ENCODE measurements around the gene CNKSR1.

The CNKSR1 gene

DNA sequence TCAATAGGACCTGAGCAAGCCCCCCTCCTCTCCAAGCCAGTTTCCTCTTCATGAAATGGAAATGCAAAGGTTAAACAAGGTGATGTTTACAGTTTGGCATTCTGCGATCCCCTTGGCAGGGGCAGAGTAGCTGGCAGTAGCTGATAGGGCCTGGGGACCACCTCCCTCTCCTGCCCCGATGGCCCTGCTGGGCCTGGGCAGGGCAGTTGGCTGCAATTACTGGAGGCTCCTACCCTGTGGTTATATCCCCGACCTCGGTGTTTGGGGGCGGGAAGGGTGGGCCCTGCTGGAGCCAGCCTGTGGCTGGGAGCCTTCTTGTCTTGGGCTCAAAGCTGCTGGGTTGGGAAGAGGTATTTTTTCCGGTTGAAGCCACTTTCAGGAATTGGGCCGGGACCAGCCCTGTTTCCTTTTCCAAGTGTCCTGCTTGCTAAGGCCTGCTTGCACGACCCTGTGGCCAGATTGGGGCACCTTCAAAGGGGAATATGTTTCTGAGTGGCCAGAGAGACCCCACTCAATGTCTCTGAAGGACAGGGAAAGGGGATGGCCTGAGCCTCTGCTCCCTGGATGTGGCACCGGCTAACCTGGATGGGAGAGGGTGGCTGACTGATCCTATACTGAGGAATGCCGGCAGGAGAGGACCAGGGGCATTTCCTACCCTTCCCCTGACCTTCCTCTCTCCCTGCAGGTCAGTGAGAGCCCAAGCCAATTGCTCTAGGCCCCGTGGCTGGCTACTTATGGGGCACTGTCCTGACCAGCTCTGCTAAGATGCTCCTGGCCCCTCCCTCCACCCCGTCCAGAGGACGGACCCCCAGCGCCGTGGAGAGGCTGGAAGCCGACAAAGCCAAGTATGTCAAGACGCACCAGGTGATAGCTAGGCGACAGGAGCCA is 16.5 kb upstream of the CNKSR1 start:
- DNase-seq (ENCODE audit: low spot score) = no peak

DNA sequence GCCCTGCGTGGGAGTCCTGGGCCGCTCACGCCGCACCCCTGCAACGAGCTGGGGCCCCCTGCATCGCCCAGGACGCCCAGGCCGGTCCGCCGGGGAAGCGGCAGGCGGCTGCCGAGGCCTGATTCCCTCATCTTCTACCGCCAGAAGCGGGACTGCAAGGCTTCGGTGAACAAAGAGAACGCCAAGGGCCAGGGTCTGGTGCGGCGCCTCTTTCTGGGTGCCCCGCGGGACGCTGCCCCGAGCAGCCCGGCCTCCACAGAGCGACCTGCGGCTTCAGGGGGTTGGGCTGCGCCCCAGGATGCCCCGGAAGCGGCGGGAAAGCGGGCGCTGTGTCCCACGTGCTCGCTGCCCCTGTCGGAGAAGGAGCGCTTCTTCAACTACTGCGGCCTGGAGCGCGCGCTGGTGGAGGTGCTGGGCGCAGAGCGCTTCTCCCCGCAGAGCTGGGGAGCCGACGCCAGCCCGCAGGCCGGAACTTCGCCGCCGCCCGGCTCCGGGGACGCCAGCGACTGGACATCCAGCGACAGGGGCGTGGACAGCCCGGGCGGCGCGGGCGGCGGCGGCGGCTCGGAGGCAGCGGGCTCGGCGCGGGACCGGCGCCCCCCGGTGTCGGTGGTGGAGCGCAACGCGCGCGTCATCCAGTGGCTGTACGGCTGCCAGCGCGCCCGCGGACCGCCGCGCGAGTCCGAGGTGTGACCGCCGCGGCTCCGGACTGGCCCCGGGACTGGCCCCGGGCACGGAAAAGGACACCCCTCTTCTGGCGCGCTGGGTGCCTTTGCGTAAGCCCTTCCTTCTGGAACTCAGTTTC is 15.7 kb upstream of the CNKSR1 start:
- peak; percentile 70 for DNase-seq (ENCODE audit: low spot score)

DNA sequence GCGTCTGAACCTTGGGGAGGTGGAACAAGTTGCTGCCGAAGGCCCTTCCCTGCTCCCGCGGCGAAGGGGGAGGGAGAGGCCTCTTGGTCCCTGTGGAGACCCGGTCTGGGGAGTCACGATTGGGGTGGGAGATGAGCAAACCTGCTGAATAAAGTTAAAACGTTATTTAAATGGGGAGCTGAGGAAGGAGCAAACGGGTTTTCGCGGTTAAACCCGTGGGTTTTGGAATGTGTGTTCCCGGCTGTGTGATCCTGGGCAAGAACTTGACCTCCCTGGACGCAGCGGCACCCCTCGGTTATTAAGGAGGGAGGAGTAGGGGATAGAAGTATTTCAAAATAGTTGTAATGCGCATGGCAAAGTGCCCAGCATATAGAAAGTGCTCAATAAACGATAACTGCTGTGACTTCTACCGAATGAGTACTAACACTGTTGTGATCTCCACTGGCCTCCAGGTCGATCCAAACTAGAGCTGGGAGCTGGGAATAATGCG is 15.0 kb upstream of the CNKSR1 start:
- peak; percentile 19 for DNase-seq (ENCODE audit: low spot score)

DNA sequence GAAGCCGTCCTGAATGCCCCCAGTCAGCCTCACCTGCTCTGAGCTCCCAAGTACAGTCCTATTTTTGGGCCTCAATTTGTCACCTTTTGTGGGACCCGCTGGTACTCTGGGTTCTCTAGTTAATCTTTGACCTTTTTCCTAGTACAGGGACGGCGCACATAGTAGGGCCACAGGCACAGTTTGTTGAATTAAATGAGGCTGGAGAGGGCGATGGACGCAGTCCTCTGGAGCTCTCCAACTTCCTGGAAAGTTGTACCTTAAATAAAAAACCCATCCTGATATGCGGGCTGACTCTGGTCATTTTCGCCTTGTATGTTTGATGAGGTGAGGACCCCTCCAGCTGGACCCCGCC is 13.6 kb upstream of the CNKSR1 start:
- DNase-seq (ENCODE audit: low spot score) = no peak

DNA sequence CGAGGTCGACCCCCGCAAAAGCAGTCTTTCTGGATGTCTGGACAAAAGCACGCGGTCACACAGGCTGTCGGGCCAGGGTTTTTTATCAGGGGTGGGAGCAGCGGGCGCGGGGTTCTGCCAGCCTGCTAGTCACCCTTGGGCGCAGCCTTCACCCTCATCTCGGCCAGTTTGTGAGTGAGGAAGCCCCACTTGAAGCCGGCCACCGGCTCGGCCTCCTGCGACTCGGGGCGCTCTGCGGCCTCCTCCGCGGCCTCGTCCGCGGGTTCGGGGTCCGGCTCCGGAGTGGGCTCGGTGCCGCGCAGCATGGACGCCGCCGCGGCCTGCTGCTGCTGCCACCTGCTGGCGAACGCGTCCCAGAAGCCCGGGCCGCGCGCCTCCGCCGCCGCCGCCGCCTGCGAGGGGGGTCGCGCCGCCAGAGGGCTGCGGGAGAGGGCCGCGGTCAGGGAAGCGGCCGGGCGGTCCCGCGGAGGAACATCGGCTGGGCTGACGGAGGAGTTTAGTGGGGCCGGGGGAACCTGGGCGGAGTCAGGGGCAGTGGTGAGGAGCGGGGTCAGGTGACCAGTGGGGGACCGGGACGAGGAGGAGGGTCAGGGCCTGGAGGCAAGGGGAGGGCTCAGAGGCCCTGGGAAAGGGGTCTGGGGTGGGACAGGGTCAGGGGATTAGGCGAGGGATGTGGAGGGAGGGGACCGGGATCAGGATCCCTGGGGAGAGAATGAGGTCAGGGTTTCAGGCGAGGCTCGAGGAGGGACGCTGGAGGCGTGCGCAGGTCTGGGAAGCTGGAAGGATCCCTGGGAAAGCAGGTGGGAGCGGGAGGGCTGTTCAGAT is 13.0 kb upstream of the CNKSR1 start:
- peak; percentile 56 for DNase-seq (ENCODE audit: low spot score)

DNA sequence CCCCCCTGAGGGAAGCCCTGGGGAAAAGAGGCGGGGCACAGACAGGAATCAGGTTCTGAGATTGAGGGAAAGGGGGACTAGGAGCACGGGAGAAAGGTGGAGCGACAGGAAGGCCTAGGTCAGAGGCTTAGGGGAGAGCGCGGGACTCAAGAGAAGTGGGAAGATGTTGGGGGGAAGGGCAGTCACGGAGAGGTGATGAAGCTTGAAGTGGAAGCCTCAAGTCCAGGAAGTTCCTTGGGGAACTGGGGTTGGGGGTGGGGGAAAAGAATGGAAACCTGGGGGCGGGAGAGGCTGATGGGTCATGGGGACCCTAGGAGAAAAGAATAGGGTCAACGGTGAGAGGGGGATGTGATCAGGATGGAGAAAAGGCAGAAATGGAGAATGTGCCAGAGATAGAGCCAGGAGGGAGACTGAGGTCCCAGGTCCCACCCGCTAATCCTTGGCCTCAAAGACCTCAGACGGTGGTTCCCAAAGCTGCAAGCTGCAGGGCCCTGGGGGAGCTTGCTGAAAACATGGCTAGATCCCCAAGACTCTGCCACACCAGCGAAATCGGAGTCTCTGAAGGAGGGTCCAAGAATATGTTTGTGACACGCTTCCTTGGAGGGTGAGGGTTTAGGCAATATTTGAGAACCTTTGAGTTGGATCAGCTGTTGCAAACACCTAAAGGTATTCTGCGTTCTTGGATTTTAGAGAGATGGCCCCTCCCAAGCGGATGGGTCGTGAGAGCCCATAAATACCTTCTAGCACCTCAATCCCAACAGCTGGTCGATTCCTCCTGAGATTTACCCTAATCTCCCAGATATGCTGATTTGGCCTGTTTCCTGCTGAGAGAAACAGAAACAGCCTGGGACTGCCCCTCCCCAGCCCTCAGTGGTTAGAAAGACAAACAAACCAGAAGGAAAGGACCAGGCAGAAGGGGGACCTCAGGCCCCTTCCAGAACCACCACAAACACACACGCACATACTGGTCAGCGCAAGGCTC is 12.1 kb upstream of the CNKSR1 start:
- no peak for DNase-seq (ENCODE audit: low spot score)

DNA sequence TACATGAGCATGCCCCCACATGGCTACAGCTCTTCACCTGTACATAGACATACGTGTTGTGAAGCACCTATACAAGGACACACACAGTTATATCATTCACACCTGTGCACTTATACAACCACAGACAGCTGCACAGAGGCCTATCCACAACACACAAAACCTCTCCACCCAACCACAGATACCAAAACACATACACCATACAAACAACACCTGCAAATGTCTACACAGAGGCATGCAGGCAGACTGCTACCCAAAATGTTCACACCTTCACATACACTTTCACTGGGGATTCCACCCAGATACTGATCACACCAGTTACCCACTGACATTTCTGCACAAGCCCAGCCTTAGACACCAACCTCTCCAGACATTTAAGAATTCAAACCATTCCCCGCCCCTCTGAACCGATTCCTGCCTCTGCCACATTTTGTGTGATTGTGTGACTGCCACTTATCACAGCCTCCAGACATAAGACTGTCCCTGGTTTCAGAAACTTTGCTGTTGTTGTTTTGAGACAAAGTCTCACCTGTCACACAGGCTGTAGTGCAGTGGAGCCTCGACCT is 10.5 kb upstream of the CNKSR1 start:
- DNase-seq (ENCODE audit: low spot score) = no peak

DNA sequence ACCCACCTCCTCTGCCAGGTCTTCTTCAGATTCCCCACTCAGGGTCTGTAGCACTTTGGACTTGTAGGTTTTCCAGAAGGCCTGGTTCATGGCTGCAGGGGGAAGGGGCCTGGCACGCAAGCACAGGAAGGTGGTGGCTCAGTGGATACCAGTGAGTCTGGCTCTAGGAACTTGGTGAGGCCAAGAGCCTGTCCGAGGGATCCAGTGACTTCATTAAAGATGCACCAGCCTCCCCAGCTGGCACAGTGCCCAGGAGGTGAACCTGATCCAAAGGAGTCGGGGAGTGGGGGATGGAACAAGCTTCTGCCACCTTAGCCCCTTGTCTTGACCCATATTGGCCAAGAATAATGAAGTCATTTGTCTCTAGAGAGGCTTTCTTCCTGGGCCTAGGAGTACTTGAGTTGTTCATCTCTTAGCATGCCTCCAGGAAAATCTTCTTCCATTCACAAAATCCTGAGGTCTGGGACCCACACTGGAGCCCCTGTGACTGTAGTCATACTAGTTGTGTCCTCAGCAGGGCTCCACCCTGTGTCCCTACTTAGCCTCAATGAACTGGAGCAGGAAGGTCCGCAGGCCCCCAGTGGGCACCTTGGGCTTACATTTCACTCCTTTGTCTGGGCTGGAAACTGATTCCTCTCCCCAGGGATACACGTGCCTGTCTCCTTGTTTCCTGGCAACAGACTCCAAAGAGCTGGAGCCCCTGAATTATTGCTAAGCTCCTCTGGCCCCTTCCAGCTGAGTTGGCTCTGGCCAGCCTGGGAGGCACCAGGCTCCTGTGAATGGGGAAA is 8.7 kb upstream of the CNKSR1 start, which contains the start of gene C1orf232:
Gene C1orf232, minus strand, starts transcription at position 554 of the 788 bp plus-strand sequence. Its CDS starts 464 bp downstream, at position 90.
- no peak for DNase-seq (ENCODE audit: low spot score)

DNA sequence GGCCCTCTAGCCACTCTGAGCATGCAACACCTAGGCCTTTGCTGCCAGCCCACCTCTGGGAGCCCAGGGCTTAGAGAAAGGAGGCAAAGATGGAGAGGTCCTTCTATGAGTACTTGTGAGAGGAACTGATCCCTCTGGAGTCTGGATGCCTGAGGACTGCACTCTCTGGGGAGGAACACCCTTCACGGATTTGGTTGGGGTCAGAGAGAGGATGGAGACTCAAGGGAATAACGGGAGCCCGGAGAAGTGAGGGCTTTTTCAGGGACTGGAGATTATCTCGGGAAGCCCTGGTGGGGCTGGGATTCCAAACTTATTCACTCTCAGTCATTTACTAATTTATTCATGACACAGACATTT is 8.1 kb upstream of the CNKSR1 start:
- DNase-seq (ENCODE audit: low spot score) = no peak

DNA sequence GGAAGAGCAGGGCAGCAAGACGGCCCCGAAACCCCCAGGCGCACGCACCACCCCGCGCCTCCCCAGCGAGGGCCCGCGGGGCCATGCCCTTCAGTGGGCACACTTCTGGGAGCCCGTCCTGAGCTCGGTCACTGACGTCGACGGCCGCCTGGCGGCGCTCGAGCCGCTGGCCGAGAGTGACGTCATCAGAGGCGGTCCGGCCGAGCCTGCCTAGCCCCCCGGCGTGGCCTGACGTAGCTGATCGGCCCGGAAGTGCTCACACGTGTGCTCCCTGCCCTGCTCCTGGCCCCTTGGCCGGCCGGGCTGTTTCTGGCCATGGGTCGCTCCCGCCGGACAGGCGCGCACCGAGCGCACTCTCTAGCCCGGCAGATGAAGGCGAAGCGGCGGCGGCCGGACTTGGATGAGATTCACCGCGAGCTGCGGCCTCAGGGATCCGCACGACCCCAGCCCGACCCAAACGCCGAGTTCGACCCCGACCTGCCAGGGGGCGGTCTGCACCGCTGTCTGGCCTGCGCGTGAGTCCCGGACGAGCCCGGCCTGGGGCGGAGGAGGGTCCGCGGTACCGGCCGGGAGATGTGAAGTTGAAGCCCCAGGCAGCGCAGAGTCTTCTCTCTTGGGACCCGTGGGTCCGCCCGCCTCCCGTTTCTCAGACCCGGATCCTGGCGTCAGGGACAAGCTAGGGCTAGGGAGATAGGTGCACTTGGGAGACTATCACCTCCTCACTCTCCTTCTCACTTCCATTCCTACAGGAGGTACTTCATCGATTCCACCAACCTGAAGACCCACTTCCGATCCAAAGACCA is 7.4 kb upstream of the CNKSR1 start, which contains the start of gene ZNF593:
Gene ZNF593, plus strand, starts transcription at position 240 of the 803 bp plus-strand sequence. Its CDS starts 76 bp downstream, at position 316.
- DNase-seq (ENCODE audit: low spot score) = peak; percentile 94

DNA sequence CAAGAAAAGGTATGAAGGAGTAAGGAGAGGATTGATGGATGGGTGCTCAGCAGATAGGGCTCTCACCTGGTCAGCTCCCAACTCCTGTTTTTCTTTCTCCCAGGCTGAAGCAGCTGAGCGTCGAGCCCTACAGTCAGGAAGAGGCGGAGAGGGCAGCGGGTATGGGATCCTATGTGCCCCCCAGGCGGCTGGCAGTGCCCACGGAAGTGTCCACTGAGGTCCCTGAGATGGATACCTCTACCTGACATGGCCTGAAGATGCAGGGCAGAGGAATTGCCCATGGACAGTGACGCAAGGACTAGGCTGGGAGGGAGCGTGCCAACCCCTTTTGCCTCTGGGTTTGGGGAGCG is 6.8 kb upstream of the CNKSR1 start:
- DNase-seq (ENCODE audit: low spot score) = no peak

DNA sequence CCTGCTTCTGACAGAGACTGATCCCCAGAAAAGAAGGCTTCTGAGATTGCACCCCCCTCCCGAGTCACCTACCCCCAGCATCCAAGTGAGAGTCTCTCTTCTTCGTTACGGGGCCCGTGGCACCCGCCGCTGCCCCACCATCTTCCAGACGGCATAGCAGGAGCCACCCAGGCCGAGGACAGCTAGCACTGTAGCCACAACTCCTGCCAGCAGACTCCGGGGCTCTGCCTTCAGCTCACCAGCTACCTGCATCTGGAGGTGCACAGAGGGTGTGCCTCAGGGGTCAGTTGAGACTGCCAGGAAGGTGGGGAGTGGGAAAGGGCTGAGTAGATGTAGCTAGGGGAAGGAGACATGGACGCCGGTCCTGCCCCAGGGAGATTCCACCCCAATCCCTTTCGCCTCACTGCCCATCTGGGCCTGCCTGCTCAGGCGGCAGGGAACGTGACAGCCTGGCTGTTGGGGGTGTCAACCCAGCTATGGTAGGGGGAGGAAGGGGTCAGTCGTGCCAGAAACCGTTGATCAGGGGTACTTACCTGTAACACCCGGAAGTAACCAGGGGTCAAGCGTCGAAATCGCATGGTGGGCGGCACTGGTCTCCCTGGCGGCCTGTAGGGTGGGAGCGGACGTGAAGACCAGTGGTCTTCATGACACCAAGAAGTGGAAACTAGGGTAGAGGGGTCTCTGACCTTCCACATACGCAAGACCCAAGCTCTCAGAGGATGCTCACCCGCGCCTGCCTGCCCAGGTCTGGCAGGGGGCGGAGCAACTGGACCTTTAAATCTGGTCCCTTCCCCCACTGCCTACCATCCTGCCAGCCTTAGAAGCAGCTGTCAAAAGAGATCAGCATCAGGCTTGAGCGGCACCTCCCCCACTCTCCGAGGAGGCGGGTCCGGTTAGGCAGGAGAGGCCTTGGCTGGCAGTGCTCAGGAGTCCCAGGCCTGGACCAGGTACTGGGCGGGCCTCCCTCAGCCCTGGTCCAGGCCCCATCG is 5.9 kb upstream of the CNKSR1 start, which contains the start of gene ZNF593OS:
Gene ZNF593OS, minus strand, starts transcription at position 749 of the 989 bp plus-strand sequence. Its CDS starts 171 bp downstream, at position 578.
- DNase-seq (ENCODE audit: low spot score) = no peak

DNA sequence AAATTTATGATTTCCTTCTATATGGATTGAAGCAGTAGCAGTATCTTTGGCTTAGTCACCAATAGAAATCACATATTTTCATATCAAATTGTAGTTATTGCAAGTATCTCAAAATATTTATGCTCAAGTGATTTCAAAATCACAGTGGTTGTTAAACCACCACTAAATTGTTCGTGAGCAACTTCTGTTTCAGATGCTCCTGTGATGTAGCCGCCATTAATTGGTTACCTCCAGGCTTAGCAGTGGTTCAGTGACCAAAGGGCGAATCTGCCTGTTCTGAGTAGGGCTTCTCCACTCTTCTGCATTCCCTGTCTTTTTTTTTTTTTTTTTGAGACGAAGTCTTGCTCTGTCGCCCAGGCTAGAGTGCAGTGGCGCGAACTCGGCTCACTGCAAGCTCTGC is 1.9 kb upstream of the CNKSR1 start:
- no peak for DNase-seq (ENCODE audit: low spot score)

DNA sequence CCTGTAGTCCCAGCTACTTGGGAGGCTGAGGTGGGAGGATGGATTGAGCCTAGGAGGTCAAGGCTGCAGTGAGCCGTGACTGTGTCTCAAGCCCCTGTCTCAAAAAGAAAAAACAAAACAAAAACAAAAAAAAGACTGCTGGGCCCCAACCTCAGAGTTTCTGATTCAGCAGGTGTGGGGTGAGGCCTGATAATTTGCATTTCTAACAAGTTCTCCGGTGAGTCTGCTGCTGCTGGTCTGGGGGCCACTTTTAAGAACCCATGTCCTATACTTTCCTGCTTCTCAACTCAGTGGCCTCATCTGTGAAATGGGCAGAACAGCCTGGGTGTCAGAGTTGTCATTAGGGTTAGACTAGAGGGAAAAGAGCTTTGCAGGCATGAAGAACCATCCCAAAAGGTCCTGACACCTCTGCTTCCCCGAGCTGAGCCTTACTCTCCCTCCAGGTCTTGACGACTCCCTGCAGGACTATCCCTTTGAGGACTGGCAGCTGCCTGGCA is 2.8 kb downstream of the CNKSR1 start:
- no peak for DNase-seq (ENCODE audit: low spot score)

DNA sequence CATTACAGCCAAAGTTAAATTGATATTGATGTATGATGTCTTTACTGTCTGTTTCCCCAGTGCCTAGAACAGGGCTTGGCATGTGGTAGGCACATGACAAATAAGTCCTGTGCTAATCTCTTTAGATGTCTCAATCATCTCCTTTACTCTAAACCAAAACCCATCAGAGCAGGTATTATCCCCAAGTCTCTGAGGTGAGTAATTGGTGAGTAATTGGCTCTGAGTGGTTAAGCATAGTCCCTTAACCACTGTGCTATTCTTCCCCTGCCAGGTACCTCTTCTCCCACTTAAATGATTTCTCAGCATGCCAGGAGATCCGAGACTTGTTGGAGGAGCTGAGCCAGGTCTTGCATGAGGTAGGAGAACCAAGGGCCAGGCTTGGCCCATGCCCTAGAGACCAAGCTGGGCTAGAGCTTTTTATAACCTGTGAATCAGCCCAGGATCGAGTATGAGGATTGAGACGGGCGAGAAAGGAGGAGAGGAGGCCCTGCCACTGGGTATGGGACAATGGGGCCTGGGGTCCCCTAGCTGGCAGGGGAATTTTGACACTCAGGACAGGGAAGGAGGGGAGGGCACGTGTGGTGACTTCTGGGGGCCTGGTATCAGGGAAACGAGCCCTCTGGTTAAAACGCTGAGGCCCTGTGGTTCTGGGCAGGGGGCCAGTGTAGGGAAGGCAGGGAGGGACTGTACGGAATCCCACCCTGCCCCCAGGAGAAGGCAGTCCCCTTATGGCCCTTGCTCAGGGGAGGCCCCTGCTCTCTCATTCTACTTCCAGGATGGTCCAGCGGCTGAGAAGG is 4.5 kb downstream of the CNKSR1 start:
- DNase-seq (ENCODE audit: low spot score) = no peak

DNA sequence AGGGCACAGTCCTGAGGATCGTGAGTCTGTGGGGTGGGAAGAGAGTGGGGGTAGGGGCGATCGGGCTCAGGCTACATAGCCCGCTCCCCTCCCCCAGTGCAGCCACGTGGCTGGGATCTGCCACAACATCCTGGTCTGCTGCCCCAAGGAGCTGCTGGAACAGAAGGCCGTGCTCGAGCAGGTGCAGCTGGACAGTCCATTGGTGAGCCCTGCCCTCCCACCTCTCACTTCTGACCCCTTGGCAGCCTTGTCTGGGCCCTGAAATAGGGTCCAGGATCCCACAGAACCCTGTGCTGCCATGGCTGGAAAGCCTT is 5.0 kb downstream of the CNKSR1 start:
- DNase-seq (ENCODE audit: low spot score) = no peak

DNA sequence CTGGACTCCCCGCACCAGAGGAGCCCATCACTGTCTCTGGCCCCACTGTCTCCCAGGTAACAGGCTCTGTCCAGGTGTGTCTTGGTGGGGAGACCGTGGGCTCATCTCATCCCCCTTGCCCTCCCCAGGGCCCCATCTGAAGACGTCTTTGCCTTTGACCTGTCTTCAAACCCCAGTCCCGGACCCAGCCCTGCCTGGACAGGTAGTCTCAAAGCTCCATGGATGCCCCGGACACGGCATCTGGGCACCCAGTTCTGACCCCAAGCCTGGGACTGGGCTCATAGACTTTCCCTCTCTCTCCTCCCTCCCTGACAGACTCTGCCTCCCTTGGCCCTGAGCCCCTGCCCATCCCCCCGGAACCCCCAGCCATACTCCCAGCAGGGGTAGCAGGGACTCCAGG is 6.8 kb downstream of the CNKSR1 start:
- DNase-seq (ENCODE audit: low spot score) = no peak
